ENCODE measurements around the gene ACKR2.

- TF ChIP-seq CTCF (IDR thresholded peaks at IDR 0.05): no peak
- TF ChIP-seq POLR2AphosphoS5 (IDR thresholded peaks at IDR 0.05): peak in 1 of 3 donors; percentile 18
- TF ChIP-seq POLR2A (IDR thresholded peaks at IDR 0.05): no peak
Measured at GRCh38 chr3:42814914-42815507, 5.8 kb downstream of the ACKR2 start.
